Adrenal gland (tissue), 12 donors: ENCODE data around the gene USP8. TPM values are rescaled to one million over a fixed set of nuclear protein-coding genes. Genes with fewer than 3 reads are reported as not detected.

Source experiments
- DNase-seq, 7 donors: peaks; one replicate each; pipeline ENCODE4 v3.0.0-alpha.2; 2019 to 2020
- H3K27ac ChIP-seq, 5 donors: fragments of 200-600 bp; sonication (generic) in 4 of 5; 1 replicate in 3 of 5; 2 replicates in 2 of 5; pipeline versions ENCODE4 v1.5.1 to v1.8.0; 2016 to 2020; ENCODE audit warnings: mild to moderate bottlenecking in 1 of 5
- H3K27me3 ChIP-seq: fragments of 200-600 bp; 2 replicates; pipeline ENCODE4 v1.8.0; 2021
- H3K36me3 ChIP-seq, 2 donors: fragments of 200-600 bp; replicated peaks in 1 of 2; 1 replicate in 1 of 2; 2 replicates in 1 of 2; pipeline versions ENCODE4 v1.5.1 to v1.8.0; 2018 to 2022
- H3K4me1 ChIP-seq, 2 donors: fragments of 200-600 bp; replicated peaks in 1 of 2; 1 replicate in 1 of 2; 2 replicates in 1 of 2; pipeline versions ENCODE4 v1.5.1 to v1.8.0; 2018 to 2021
- H3K4me3 ChIP-seq, 4 donors: fragments of 200-600 bp; sonication (generic) in 3 of 4; one replicate each; pipeline ENCODE4 v1.5.1; 2016 to 2018
- H3K9me3 ChIP-seq, 3 donors: fragments of 200-600 bp; sonication (generic) in 1 of 3; replicated peaks in 1 of 3; 1 replicate in 2 of 3; 2 replicates in 1 of 3; pipeline versions ENCODE4 v1.5.1 to v1.8.0; 2016 to 2021
- POLR2A ChIP-seq, 2 donors: fragments of 450-650 bp; IDR thresholded peaks; one replicate each; pipeline ENCODE4 v1.6.1; 2017; ENCODE audit warnings: antibody characterized with exemption in 2 of 2, mild to moderate bottlenecking in 2 of 2, moderate library complexity in 1 of 2
- WGBS, 4 donors: extraction: QIAGEN DNeasy Blood & Tissue Kit in 2 of 4; methylation state at CpG; one replicate each; pipeline versions ENCODE4 v1.1.5 to v1.1.7; 2013 to 2017; 5-methylcytosine and 5-hydroxymethylcytosine counted together
- intact Hi-C, 2 donors: fragments of 100-400 bp; cut with DNase I; formaldehyde crosslinking; loops; one replicate each; pipeline versions ENCODE4 v1.14.1 to v1.15.0; 2022 to 2023
- polyA plus RNA-seq, 3 donors: library from polyadenylated mRNA; stranded (reverse); fragments of 200-250 nt in 2 of 3; fragments of 350-450 nt in 1 of 3; fragmentation: Illumina TruSeq in 1 of 3; extraction: RNeasy Lipid Tissue Mini Kit (QIAGEN cat#74804) in 1 of 3; gene quantifications; one replicate each; pipeline ENCODE4 v1.2.3, GENCODE V29; 2013 to 2014
- total RNA-seq, 9 donors: library from RNA; depleted of rRNA in 4 of 9; stranded (reverse); fragments of >200 nt in 4 of 9; fragments of 120-200 nt in 1 of 9; fragmentation: NEBNext Ultra II Directional in 1 of 9; extraction: Animal tissue kit (Norgen Biotek cat#: 25700) in 1 of 9; gene quantifications; one replicate each; pipeline versions ENCODE4 v1.1.0 to v1.2.4, GENCODE V29; 2013 to 2023
- TF ChIP-seq, protein P1 (sequence below), 6 experiments: fragments of 450-650 bp in 4 of 6; fragments of 200-600 bp in 2 of 6; sonication (generic) in 1 of 6; IDR thresholded peaks; 1 replicate in 5 of 6; 2 replicates in 1 of 6; pipeline versions ENCODE4 v1.5.1 to v1.8.0; 2016 to 2021; ENCODE audit warnings: antibody characterized with exemption in 6 of 6, mild to moderate bottlenecking in 2 of 6, moderate library complexity in 1 of 6
- donor health status: healthy with polysubstance abuse.
- donor health status: Bipolar disorder and iron deficiency.
- donor health status: DM: yes; HTN: yes; CAD: no.
- donor health status: DM: no; HTN: no; CAD: no.
- donor health status: DM: no; HTN: no; CAD: no.
- donor health status: DM: yes; HTN: yes; CAD: no.

The USP8 gene
- total and polyA plus RNA-seq, 12 donors: 15.4 to 81.6 (median 60.2) TPM

DNA sequence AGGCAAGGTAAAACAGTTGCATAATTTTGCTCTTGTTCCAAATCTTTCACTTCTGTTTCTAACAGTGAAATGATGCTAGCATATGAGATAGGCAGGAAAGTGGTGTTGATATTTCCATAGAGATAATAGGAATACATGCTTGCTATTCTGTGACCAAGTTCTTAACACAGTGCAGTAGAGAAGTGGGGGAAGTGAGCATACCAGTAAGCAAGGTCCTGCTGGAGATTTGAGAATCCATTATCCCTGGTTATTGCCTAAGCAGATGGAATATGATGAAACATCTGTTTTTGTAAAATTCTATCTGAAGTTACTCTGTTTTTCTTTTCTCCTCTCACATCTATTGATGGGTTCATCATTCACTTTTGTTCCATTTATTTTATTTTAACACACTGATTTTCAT lies 28.7 kb downstream of the USP8 start:
- intact Hi-C loops: no loop called here
- no peaks in the 10 kb centered on the region for H3K4me1 ChIP-seq
- no peaks in the 10 kb centered on the region for H3K27me3 ChIP-seq
- H3K27ac ChIP-seq: no peak overlapping the region
- TF ChIP-seq, protein P1, sequence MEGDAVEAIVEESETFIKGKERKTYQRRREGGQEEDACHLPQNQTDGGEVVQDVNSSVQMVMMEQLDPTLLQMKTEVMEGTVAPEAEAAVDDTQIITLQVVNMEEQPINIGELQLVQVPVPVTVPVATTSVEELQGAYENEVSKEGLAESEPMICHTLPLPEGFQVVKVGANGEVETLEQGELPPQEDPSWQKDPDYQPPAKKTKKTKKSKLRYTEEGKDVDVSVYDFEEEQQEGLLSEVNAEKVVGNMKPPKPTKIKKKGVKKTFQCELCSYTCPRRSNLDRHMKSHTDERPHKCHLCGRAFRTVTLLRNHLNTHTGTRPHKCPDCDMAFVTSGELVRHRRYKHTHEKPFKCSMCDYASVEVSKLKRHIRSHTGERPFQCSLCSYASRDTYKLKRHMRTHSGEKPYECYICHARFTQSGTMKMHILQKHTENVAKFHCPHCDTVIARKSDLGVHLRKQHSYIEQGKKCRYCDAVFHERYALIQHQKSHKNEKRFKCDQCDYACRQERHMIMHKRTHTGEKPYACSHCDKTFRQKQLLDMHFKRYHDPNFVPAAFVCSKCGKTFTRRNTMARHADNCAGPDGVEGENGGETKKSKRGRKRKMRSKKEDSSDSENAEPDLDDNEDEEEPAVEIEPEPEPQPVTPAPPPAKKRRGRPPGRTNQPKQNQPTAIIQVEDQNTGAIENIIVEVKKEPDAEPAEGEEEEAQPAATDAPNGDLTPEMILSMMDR (IDR thresholded peaks at IDR 0.05): no peak
- no peak for TF ChIP-seq POLR2A (IDR thresholded peaks at IDR 0.05)
- no peaks in the 10 kb centered on the region for H3K9me3 ChIP-seq
- DNase-seq: no peak
- peaks cover 0 to 21% of the 10 kb centered on the region in 2 donors for H3K36me3 ChIP-seq
- no peak overlapping the region for H3K4me3 ChIP-seq

DNA sequence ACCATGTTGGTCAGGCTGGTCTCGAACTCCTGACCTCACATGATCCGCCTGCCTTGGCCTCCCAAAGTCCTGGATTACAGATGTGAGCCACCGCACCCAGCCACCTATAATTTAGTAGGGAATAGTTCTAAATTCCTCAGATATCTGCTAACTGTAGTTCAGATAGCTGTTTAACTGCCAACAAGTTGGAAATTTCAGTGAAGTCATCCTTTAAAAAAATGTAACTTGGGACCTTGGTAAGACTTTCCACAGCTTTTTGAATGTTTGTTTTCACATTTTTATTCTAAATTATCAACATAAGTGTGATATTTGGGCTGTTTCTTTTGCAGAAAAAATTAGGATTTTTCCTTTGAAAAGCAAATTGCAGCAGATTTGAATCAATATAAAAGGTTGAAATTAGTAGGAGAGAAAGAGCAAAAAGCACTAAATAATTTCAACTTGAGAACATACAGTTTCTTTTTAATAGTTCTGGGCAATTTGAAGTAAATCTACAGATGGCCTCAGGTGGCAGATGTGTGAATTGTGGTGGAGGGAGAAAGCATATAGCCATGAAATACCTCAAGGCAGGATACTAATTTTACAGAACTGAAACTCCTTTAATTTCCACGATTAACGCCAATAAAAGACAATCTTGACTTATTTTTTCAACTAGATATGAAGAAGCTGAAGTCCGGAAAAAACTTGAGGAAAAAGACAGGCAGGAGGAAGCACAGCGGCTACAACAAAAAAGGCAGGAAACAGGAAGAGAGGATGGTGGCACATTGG lies 34.3 kb downstream of the USP8 start:
- WGBS, 4 donors: 80 to 93% (median 90%) methylated on average over 7 of the region's 7 CpGs
- DNase-seq: no peak
- H3K36me3 ChIP-seq: peaks cover 0 to 57% of the 10 kb centered on the region in 2 donors
- H3K4me3 ChIP-seq: no peak overlapping the region
- H3K4me1 ChIP-seq: no peaks in the 10 kb centered on the region
- no peaks in the 10 kb centered on the region for H3K9me3 ChIP-seq
- TF ChIP-seq, protein P1 (IDR thresholded peaks at IDR 0.05): no peak
- no peak for TF ChIP-seq POLR2A (IDR thresholded peaks at IDR 0.05)
- no peak overlapping the region for H3K27ac ChIP-seq
- intact Hi-C loops: no loop called here
- no peaks in the 10 kb centered on the region for H3K27me3 ChIP-seq

DNA sequence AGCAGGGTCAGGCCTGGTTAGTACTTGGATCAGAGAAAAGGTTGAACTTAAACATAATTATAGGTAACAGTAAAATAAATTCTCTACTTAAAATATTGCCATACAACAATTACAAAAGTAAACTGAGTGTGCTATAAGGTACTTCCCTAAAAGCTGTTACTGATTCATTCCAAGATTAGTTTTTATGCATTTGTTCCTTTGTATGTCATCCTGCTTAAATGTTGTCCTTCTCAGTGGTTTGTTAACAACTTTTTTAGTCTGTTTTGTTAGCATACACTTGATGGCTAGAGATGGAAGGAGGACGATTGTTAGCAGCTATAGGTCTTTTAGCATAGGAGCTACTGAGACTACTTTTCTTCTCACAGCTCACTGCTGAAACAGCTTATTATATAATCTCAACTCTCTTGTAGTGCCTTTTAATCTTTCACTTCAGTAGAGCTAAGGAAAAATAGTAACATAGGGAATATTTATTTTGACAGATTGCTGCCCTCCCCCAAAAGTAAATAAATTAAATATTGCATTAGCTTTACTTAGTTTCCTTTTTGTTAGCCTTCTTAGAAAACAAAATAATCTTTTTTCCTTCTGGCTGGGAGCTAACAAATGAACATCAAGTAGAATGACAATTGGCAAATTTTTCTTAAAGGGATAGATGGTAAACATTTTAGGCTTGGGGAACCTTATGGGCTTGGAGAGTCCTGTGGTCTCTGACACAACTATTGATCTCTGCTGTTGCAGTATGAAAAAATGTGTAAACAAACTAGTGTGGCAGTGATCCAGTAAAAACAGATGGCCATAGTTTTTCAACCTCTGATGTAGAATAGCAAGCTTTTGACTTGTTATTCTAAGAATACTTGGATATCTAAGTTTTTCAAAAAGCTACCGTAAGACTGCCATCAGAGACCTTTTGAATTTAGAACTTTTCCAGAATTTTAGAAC lies 39.5 kb downstream of the USP8 start:
- Histone ChIP-seq H3K36me3 (peaks cover 0 to 53% of the 10 kb centered on the region in 2 donors), H3K27ac (no peak overlapping the region), H3K4me1 (no peaks in the 10 kb centered on the region), H3K4me3 (no peak overlapping the region), H3K9me3 (no peaks in the 10 kb centered on the region), H3K27me3 (no peaks in the 10 kb centered on the region)
- TF ChIP-seq, protein P1 (IDR thresholded peaks at IDR 0.05): no peak
- TF ChIP-seq POLR2A (IDR thresholded peaks at IDR 0.05): no peak
- intact Hi-C loops: no loop called here
- no peak for DNase-seq
- WGBS, 4 donors: 48 to 62% (median 57%) methylated on average over 2 of the region's 2 CpGs

DNA sequence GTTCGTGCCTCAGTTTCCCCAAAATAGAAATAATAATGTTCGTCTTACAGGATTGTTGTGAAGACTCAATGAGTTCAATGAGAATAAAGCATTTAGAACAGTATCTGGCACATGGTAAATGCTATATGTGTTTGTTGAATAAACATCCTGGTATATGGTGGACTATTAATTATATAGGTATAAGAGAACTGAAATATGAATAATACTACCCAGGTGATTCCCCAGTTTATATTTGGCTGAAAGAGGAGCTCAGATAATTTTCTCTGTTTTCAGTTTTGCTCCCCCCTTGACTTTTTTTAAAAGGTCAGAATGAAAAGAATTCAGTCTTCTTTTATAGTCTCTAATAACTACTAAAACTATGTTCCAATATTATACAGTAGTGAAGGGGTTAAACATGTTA lies 46.9 kb downstream of the USP8 start:
- TF ChIP-seq, protein P1 (IDR thresholded peaks at IDR 0.05): no peak
- TF ChIP-seq POLR2A (IDR thresholded peaks at IDR 0.05): no peak
- Histone ChIP-seq H3K4me3 (no peak overlapping the region), H3K4me1 (no peaks in the 10 kb centered on the region), H3K27me3 (no peaks in the 10 kb centered on the region), H3K9me3 (no peaks in the 10 kb centered on the region), H3K36me3 (peaks cover 0 to 35% of the 10 kb centered on the region in 2 donors), H3K27ac (no peak overlapping the region)
- DNase-seq: no peak
- WGBS, 4 donors: 81 to 92% (median 89%) methylated on average over 2 of the region's 2 CpGs
- intact Hi-C loops: no loop called here
